Panc1 (cell line): ENCODE results near the gene ARMS2. TPM values are rescaled to one million over a fixed set of nuclear protein-coding genes. Genes with fewer than 3 reads are reported as not detected.

Experiments used
- ATAC-seq: fragments of 200-7000 bp; cut with Tn5 transposase; 2 replicates; pipeline ENCODE4 v1.9.1; 2020; ENCODE audit warnings: mild to moderate bottlenecking, moderate library complexity
- BruUV-seq: library from RNA; stranded (reverse); fragments of 400-500 nt; replicated peaks from 2 replicates; lab custom pipeline; 2021; lab: Mats Ljungman, UMichigan
- CTCF ChIA-PET: fragments of 300-600 bp; sonication (Branson Sonifier 250); formaldehyde crosslinking; loops from one replicate; lab custom pipeline; 2022; ENCODE audit warnings: antibody characterized with exemption; lab: Charles Lee
- POLR2A ChIA-PET: fragments of 300-600 bp; sonication (Branson Sonifier 250); formaldehyde crosslinking; loops from one replicate; lab custom pipeline; 2022; ENCODE audit warnings: antibody characterized with exemption; lab: Charles Lee
- DNase-seq: peaks from one replicate; pipeline ENCODE4 v3.0.0-alpha.2; 2010; ENCODE audit warnings: low read depth, low spot score
- H3K27ac ChIP-seq: 2 replicates; pipeline ENCODE4 v1.5.1; 2011; ENCODE audit warnings: mild to moderate bottlenecking, low read length, inconsistent platforms
- H3K27me3 ChIP-seq: fragments of 200-500 bp; sonication (Bioruptor generic); 2 replicates; pipeline ENCODE4 v1.6.0; 2014; ENCODE audit warnings: low read length, inconsistent platforms; ENCODE audit not compliant: control insufficient read depth, insufficient read depth
- H3K36me3 ChIP-seq: fragments of 200-500 bp; sonication (Bioruptor generic); 2 replicates; pipeline ENCODE4 v1.5.1; 2014; ENCODE audit warnings: inconsistent platforms, mild to moderate bottlenecking, low read length, moderate library complexity; ENCODE audit not compliant: control insufficient read depth, insufficient read depth
- H3K4me1 ChIP-seq: 2 replicates; pipeline ENCODE4 v1.5.1; 2011; ENCODE audit warnings: inconsistent platforms, mild to moderate bottlenecking, low read length, moderate library complexity; ENCODE audit not compliant: control insufficient read depth, insufficient read depth
- H3K4me3 ChIP-seq, 2 experiments: 2 replicates each; pipeline ENCODE4 v1.5.1; 2011 to 2012; ENCODE audit warnings: low read depth in 2 of 2, low read length in 2 of 2, mild to moderate bottlenecking in 2 of 2, inconsistent platforms in 1 of 2, moderate library complexity in 1 of 2
- H3K9me3 ChIP-seq: fragments of 200-500 bp; sonication (Bioruptor generic); 2 replicates; pipeline ENCODE4 v1.5.1; 2014; ENCODE audit warnings: low read depth, mild to moderate bottlenecking, inconsistent platforms, low read length, moderate library complexity; ENCODE audit not compliant: control insufficient read depth, insufficient read depth
- CTCF ChIP-seq: fragments of 450-650 bp; IDR thresholded peaks from 2 replicates; pipeline ENCODE4 v1.5.1; 2017; ENCODE audit warnings: mild to moderate bottlenecking
- POLR2AphosphoS5 ChIP-seq: IDR thresholded peaks from 2 replicates; pipeline ENCODE4 v1.6.1; 2012; ENCODE audit warnings: mild to moderate bottlenecking, low read depth, low read length, moderate library complexity
- SIN3A ChIP-seq: IDR thresholded peaks from 2 replicates; pipeline ENCODE4 v1.6.1; 2012; ENCODE audit warnings: low read depth, mild to moderate bottlenecking, low read length, moderate library complexity, borderline replicate concordance; ENCODE audit not compliant: insufficient read depth
- TCF7L2 ChIP-seq: IDR thresholded peaks from 2 replicates; pipeline ENCODE4 v1.6.1; 2011; ENCODE audit warnings: mild to moderate bottlenecking, low read depth, low read length, inconsistent platforms
- in situ Hi-C: cut with HindIII; loops from 2 replicates; pipeline ENCODE4 v1.10.0; 2016; ENCODE audit warnings: low sequenced_read_pairs, low pct_unique_long_range_greater_than_20kb
- intact Hi-C: fragments of 100-400 bp; cut with micrococcal nuclease; formaldehyde crosslinking; loops from one replicate; pipeline ENCODE4 v1.10.0; 2022; ENCODE audit not compliant: unreplicated experiment
- total RNA-seq: library from RNA; stranded (reverse); gene quantifications from one replicate; pipeline ENCODE4 v1.2.1, GENCODE V29; 2021; ENCODE audit not compliant: unreplicated experiment
- TF ChIP-seq, protein P1 (sequence below), 2 experiments: IDR thresholded peaks; 2 replicates each; pipeline ENCODE4 v1.6.1; 2011 to 2012; ENCODE audit warnings: low read depth in 2 of 2, control low read depth in 1 of 2, low read length in 1 of 2, mild to moderate bottlenecking in 1 of 2, moderate library complexity in 1 of 2; ENCODE audit not compliant: insufficient read depth in 1 of 2

ARMS2 gene
- total RNA-seq, 1 experiment from 2014 or later = not detected

DNA sequence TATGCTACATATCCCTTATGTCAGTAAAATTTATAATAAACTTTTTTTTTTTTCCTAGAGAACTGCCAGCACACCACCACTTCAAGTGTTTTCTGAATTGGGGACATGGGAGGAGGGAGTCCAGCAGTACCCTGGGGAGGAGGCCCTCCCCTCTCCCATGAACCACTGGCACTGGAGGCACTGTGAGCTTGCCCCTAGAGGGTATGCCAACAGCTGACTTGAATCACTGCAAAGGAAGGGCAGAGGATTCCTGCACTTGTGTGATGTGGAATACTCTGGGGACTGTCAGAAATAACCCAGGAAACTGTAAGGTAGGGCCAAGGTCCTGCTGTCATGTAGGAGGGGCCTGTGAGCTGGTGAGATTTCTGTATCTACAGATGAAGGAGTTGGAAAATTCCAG, 8.5 kb upstream of the ARMS2 start:
- Histone ChIP-seq H3K4me3 (no peak overlapping the region), H3K27me3 (no peaks in the 10 kb centered on the region), H3K9me3 (no peaks in the 10 kb centered on the region), H3K36me3 (no peaks in the 10 kb centered on the region), H3K4me1 (peaks cover 7% of the 10 kb centered on the region; the same call in 1 of the 2 replicates), H3K27ac (no peak overlapping the region)
- no peak for DNase-seq
- intact Hi-C loops (no loop called here), in situ Hi-C loops (no loop called here)
- TF ChIP-seq SIN3A = no peak
- TF ChIP-seq POLR2AphosphoS5 = no peak
- TF ChIP-seq CTCF = no peak
- TF ChIP-seq, protein P1, sequence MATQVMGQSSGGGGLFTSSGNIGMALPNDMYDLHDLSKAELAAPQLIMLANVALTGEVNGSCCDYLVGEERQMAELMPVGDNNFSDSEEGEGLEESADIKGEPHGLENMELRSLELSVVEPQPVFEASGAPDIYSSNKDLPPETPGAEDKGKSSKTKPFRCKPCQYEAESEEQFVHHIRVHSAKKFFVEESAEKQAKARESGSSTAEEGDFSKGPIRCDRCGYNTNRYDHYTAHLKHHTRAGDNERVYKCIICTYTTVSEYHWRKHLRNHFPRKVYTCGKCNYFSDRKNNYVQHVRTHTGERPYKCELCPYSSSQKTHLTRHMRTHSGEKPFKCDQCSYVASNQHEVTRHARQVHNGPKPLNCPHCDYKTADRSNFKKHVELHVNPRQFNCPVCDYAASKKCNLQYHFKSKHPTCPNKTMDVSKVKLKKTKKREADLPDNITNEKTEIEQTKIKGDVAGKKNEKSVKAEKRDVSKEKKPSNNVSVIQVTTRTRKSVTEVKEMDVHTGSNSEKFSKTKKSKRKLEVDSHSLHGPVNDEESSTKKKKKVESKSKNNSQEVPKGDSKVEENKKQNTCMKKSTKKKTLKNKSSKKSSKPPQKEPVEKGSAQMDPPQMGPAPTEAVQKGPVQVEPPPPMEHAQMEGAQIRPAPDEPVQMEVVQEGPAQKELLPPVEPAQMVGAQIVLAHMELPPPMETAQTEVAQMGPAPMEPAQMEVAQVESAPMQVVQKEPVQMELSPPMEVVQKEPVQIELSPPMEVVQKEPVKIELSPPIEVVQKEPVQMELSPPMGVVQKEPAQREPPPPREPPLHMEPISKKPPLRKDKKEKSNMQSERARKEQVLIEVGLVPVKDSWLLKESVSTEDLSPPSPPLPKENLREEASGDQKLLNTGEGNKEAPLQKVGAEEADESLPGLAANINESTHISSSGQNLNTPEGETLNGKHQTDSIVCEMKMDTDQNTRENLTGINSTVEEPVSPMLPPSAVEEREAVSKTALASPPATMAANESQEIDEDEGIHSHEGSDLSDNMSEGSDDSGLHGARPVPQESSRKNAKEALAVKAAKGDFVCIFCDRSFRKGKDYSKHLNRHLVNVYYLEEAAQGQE (IDR thresholded peaks at IDR 0.05; ENCODE audit: insufficient read depth in 1 of 2, low read depth in 2 of 2, low read length in 1 of 2) = no peak
- no peak for TF ChIP-seq TCF7L2
- ATAC-seq = no peak
- ChIA-PET CTCF (interaction anchor here (0.7 kb wide), 1 partner anchor 161 kb away, joined by 5 read pairs; no protein-coding TSS in a partner anchor), POLR2A (interaction anchor here (0.5 kb wide), 1 partner anchor 340 kb away, joined by 4 read pairs; no protein-coding TSS in a partner anchor)
- BruUV-seq = no TSS peak

GRCh38 chr10:122446668-122447423, 7.6 kb upstream of the ARMS2 start:
- intact Hi-C loops = no loop called here
- H3K4me3 ChIP-seq = no peak overlapping the region
- no peaks in the 10 kb centered on the region for H3K36me3 ChIP-seq
- H3K27me3 ChIP-seq = no peaks in the 10 kb centered on the region
- ChIA-PET POLR2A (interaction anchor here (0.5 kb wide), 1 partner anchor 341 kb away, joined by 4 read pairs; no protein-coding TSS in a partner anchor), CTCF (no interaction called here)
- no TSS peak for BruUV-seq
- TF ChIP-seq POLR2AphosphoS5 = no peak
- no peak for TF ChIP-seq TCF7L2
- no peak for TF ChIP-seq SIN3A
- no peak for TF ChIP-seq CTCF
- TF ChIP-seq, protein P1 (IDR thresholded peaks at IDR 0.05; ENCODE audit: insufficient read depth in 1 of 2, low read depth in 2 of 2, low read length in 1 of 2) = no peak
- DNase-seq = no peak
- in situ Hi-C loops = no loop called here
- no peak overlapping the region for H3K27ac ChIP-seq
- H3K4me1 ChIP-seq = peaks cover 4% of the 10 kb centered on the region; the same call in 1 of the 2 replicates
- no peaks in the 10 kb centered on the region for H3K9me3 ChIP-seq
- no peak for ATAC-seq
